A549 (cell line): ENCODE results near the gene ZNF669. TPM values are rescaled to one million over a fixed set of nuclear protein-coding genes. Genes with fewer than 3 reads are reported as not detected.
"Not testable (repeated sequence)": the region's sequence is repeated elsewhere in the genome, so short reads cannot be mapped to it uniquely, and the experiment has no call there.

ENCODE experiments used
- ATAC-seq, 2 experiments: fragments of 200-7000 bp in 1 of 2; fragments of >200 bp in 1 of 2; cut with Nextera tagmentation in 1 of 2; cut with Tn5 transposase in 1 of 2; 3 replicates each; pipeline versions ENCODE4 v1.8.0 to v1.9.1; 2018 to 2020; ENCODE audit warnings: mild to moderate bottlenecking in 1 of 2, moderate library complexity in 1 of 2
- CTCF ChIA-PET: fragments of 300-600 bp; sonication (Branson Sonifier 250); formaldehyde crosslinking; extraction: SDS; loops from one replicate; lab custom pipeline; 2021; ENCODE audit warnings: antibody characterized with exemption, inconsistent platforms; lab: Yijun Ruan, JAX
- POLR2A ChIA-PET: fragments of 350-600 bp; formaldehyde crosslinking; extraction: SDS; loops from one replicate; lab custom pipeline; 2021; ENCODE audit warnings: antibody characterized with exemption, inconsistent platforms; lab: Yijun Ruan, JAX
- DNase-seq, 2 experiments: peaks; one replicate each; pipeline versions ENCODE4 v3.0.0 to v3.0.0-alpha.2; 2011 to 2016; ENCODE audit warnings: low read depth in 1 of 2, low spot score in 1 of 2
- FAIRE-seq: peaks from 2 replicates; lab custom pipeline; 2011; peaks lifted over from hg19 to GRCh38; lab: Jason Lieb, UNC
- H3K27ac ChIP-seq, 2 experiments: fragments of >200 bp; sonication (Bioruptor Twin); formaldehyde crosslinking; 3 replicates each; pipeline ENCODE4 v1.5.1; 2016 to 2017
- H3K4me1 ChIP-seq: fragments of >200 bp; sonication (Bioruptor Twin); formaldehyde crosslinking; 3 replicates; pipeline ENCODE4 v1.6.1; 2016
- H3K4me2 ChIP-seq: fragments of >200 bp; sonication (Bioruptor Twin); formaldehyde crosslinking; 3 replicates; pipeline ENCODE4 v1.6.1; 2016
- H3K4me3 ChIP-seq: fragments of >200 bp; sonication (Bioruptor Twin); formaldehyde crosslinking; 3 replicates; pipeline ENCODE4 v1.5.1; 2016
- H3K9me3 ChIP-seq: fragments of >200 bp; sonication (Bioruptor Twin); formaldehyde crosslinking; 3 replicates; pipeline ENCODE4 v1.6.1; 2016
- CBX2 ChIP-seq: fragments of 200-600 bp; sonication (generic); IDR thresholded peaks from 2 replicates; pipeline ENCODE4 v1.6.1; 2016; ENCODE audit warnings: low read depth, mild to moderate bottlenecking, borderline replicate concordance
- CBX8 ChIP-seq: fragments of 200-600 bp; sonication (generic); IDR thresholded peaks from 2 replicates; pipeline ENCODE4 v1.6.1; 2016
- CHD2 ChIP-seq: fragments of 150-350 bp; IDR thresholded peaks from 2 replicates; pipeline ENCODE4 v1.6.1; 2014; ENCODE audit warnings: low read length; ENCODE audit not compliant: partially characterized antibody
- EHMT2 ChIP-seq: fragments of 200-600 bp; sonication (generic); IDR thresholded peaks from 2 replicates; pipeline ENCODE4 v1.6.1; 2016; ENCODE audit warnings: antibody characterized with exemption, low read depth, mild to moderate bottlenecking, moderate library complexity
- FOSL2 ChIP-seq, 2 experiments: fragments of 450-650 bp in 1 of 2; fragments of >200 bp in 1 of 2; sonication (Bioruptor Twin) in 1 of 2; formaldehyde crosslinking; IDR thresholded peaks; 2 replicates each; pipeline versions ENCODE4 v1.5.0 to v1.6.1; 2016 to 2020; ENCODE audit warnings: mild to moderate bottlenecking in 1 of 2, moderate library complexity in 1 of 2
- FOXS1 ChIP-seq: fragments of 250-450 bp; sonication (Bioruptor Pico); IDR thresholded peaks from 2 replicates; pipeline ENCODE4 v1.5.0; 2020; ENCODE audit warnings: mild to moderate bottlenecking, moderate library complexity
- HOXA7 ChIP-seq: fragments of 250-450 bp; sonication (Bioruptor Pico); IDR thresholded peaks from 2 replicates; pipeline ENCODE4 v1.5.0; 2020; ENCODE audit warnings: mild to moderate bottlenecking, moderate library complexity
- HOXB13 ChIP-seq: fragments of 250-450 bp; sonication (Bioruptor Pico); IDR thresholded peaks from 2 replicates; pipeline ENCODE4 v1.5.0; 2020; ENCODE audit warnings: low read depth, mild to moderate bottlenecking, moderate library complexity
- JUN ChIP-seq, 2 experiments: fragments of >200 bp; sonication (Bioruptor Twin); formaldehyde crosslinking; IDR thresholded peaks; 2 replicates in 1 of 2; 3 replicates in 1 of 2; pipeline ENCODE4 v1.6.1; 2016 to 2017
- MAZ ChIP-seq: fragments of 150-350 bp; IDR thresholded peaks from 2 replicates; pipeline ENCODE4 v1.6.1; 2014; ENCODE audit warnings: antibody characterized with exemption, low read depth, low read length, borderline replicate concordance
- NPAS2 ChIP-seq: fragments of 250-450 bp; sonication (Bioruptor Pico); IDR thresholded peaks from 2 replicates; pipeline ENCODE4 v1.8.0; 2022; ENCODE audit warnings: mild to moderate bottlenecking, moderate library complexity, borderline replicate concordance
- RARB ChIP-seq: fragments of 250-450 bp; sonication (Bioruptor Pico); IDR thresholded peaks from 2 replicates; pipeline ENCODE4 v1.8.0; 2021; ENCODE audit warnings: mild to moderate bottlenecking, moderate library complexity
- RCOR1 ChIP-seq: fragments of 150-350 bp; IDR thresholded peaks from 2 replicates; pipeline ENCODE4 v1.6.1; 2014; ENCODE audit warnings: antibody characterized with exemption, low read length, low read depth
- SMC3 ChIP-seq: fragments of >200 bp; sonication (Bioruptor Twin); formaldehyde crosslinking; IDR thresholded peaks from 3 replicates; pipeline ENCODE4 v1.6.1; 2018; ENCODE audit warnings: inconsistent platforms
- ZFP36 ChIP-seq: fragments of 450-650 bp; IDR thresholded peaks from 2 replicates; pipeline ENCODE4 v1.6.1; 2014; ENCODE audit warnings: borderline replicate concordance; ENCODE audit not compliant: partially characterized antibody
- ZSCAN20 ChIP-seq: fragments of 250-450 bp; sonication (Bioruptor Pico); IDR thresholded peaks from 2 replicates; pipeline ENCODE4 v1.8.0; 2022; ENCODE audit warnings: mild to moderate bottlenecking, moderate library complexity
- WGBS: methylation state at CpG from one replicate; pipeline ENCODE4 v1.1.6; 2017; ENCODE audit errors: missing lambda C conversion rate; 5-methylcytosine and 5-hydroxymethylcytosine counted together
- polyA plus RNA-seq, 4 experiments: library from polyadenylated mRNA; depleted of rRNA in 3 of 4; stranded (reverse); fragments of >200 nt; fragmentation: RNase III in 1 of 4; extraction: RNeasy Plus Mini Kit Qiagen cat#74134 plus additional on column Dnase treatment in 1 of 4; gene quantifications; 2 replicates in 3 of 4; 3 replicates in 1 of 4; pipeline ENCODE4 v1.2.3, GENCODE V29; 2011 to 2017
- TF ChIP-seq, protein P1 (sequence below): IDR thresholded peaks from 2 replicates; pipeline ENCODE4 v1.6.1; 2012; ENCODE audit warnings: low read depth, borderline replicate concordance
- TF ChIP-seq, protein P2 (sequence below): fragments of >200 bp; sonication (Bioruptor Twin); formaldehyde crosslinking; IDR thresholded peaks from 3 replicates; pipeline ENCODE4 v1.6.1; 2016
- TF ChIP-seq, protein P3 (sequence below): IDR thresholded peaks from 2 replicates; pipeline ENCODE4 v1.6.1; 2012

The ZNF669 gene
- polyA plus RNA-seq, 2 of the 4 experiments (the other 2 are of a cell fraction) = 3.6 to 5.3 TPM

DNA sequence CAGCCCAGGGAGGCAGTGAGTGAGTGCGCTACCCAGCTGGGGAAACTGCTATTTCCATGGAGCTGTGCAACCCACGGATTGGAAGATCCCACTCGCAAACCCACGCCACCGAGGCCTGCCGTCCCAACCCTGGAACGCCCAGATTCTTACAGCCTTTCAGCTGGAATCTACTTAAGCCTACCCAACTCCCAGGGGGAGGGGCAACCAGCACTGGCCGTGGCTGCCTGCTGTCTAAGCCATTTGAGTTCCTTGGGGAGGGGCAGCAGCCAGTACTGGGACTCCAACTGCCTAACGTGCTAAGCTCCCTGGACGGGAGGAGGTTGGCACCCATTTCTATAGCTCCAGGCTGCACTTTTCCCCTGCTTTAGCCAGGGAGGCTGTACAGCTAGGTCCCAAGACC is 27.1 kb upstream of the ZNF669 start (continued):
- TF ChIP-seq ZSCAN20 (CRISPR knock-in tag) = no peak

DNA sequence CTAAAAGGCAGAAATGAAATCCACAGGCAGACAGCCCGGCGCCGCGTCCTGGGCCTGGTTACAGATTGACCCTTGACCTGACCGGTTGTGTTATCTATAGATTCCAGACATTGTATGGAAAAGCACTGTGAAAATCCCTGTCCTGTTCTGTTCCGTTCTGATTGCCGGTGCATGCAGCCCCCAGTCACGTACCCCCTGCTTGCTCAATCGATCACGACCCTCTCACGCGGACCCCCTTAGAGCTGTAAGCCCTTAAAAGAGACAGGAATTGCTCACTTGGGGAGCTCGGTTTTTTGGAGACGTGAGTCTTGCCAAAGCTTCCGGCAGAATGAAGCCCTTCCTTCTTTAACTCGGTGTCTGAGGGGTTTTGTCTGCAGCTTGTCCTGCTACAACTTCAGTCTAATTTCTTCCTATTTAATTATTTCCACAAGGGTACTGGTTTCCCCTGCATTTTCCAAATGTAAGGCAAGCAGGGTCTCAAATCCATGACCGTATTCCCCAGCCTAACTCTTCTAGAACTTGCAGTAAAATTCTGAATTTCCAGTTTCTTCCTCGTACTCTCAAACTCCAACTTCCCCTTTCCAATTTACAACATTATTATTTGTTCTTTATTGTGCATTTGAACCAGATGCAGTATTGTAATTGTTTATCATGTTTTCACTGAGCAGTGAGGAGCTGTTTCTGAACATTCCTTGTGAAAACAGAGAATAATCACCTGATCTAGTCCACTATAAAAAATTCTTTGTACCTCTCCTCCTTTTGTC is 23.5 kb upstream of the ZNF669 start:
- CTCF ChIA-PET, H3K27ac ChIP-seq, H3K4me2 ChIP-seq, DNase-seq, H3K4me1 ChIP-seq, FAIRE-seq, H3K4me3 ChIP-seq, ATAC-seq, POLR2A ChIA-PET: not testable (repeated sequence)
- WGBS = 96% methylated on average over 13 of the region's 18 CpGs
- H3K9me3 ChIP-seq = peaks cover 29% of the 10 kb centered on the region

DNA sequence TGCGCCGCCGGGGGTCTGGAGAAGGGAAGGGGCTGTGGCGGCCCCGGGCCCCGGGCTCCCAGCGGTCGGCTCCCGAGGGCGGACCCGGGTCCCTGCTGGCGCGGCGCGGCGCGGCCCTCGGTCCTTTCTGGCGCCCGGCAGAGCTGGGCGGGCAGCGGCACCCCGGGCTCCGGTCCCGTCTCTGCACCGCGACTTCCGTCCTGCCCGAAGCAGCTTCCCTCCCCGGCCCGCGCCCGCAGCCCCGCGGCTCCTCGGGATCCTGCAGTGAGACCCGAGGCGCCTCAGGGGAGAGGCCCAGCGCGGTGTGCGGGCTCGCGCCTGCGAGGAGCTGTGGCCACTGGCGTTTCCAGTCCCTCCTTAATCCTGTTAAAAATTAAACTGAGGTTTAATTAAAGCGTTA is 22.4 kb upstream of the ZNF669 start:
- H3K27ac ChIP-seq, H3K4me3 ChIP-seq, CTCF ChIA-PET, H3K4me2 ChIP-seq, FAIRE-seq, POLR2A ChIA-PET, DNase-seq, H3K4me1 ChIP-seq: not testable (repeated sequence)
- peaks cover 29% of the 10 kb centered on the region for H3K9me3 ChIP-seq
- WGBS = no CpG with 5 or more reads among the region's 46 CpGs
- peak; percentile 74 to 91; a peak in 5 of 6 replicates for ATAC-seq

DNA sequence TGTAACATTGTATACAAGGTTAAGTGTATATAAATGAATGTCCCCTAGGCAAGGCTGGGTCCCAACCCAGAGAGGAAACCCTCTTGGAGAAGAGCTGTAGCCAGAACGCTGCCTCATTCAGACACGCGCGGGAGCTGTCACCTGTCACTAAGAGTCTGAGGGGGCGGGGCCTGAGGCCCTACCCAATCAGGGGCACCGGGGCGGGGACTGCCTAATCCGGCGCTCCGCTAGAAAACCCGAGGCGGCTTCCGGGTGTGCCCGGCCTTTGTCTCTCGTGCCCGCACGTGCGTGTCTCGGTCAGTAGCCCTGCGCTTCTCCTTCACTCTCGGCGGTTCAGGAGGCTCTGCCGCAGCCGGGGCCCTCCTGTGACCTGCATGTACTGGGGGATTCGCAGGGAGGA is 22.0 kb upstream of the ZNF669 start:
- H3K9me3 ChIP-seq = peaks cover 27% of the 10 kb centered on the region
- ATAC-seq = peak; percentile 98
- H3K4me2 ChIP-seq, CTCF ChIA-PET, DNase-seq, H3K4me3 ChIP-seq, FAIRE-seq, POLR2A ChIA-PET, H3K4me1 ChIP-seq, H3K27ac ChIP-seq: not testable (repeated sequence)
- no CpG with 5 or more reads among the region's 25 CpGs for WGBS

DNA sequence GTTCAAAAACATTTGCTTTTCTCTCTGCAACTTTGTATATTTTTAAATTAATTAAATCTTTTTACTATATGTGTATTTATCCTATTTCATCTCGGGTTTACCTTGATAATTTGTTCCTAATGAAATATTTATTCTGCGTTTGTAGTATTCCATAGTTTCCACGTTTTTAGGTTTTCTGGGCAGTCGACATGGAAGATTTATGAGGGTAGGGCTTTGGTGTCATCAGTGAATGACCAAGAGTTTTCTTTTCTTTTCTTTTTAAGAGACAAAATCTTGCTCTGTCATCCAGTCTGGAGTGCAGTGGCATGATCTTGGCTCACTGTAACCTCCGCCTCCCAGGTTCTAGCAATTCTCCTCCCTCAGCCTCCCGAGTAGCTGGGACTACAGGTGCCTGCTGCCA is 17.2 kb upstream of the ZNF669 start:
- H3K4me1 ChIP-seq = no peaks in the 10 kb centered on the region
- H3K4me2 ChIP-seq = no peak overlapping the region
- WGBS = 46% methylated on average over 6 of the region's 6 CpGs
- TF ChIP-seq CBX2 (no peak), NPAS2 (CRISPR knock-in tag) (no peak), ZFP36 (no peak), FOSL2 (IDR thresholded peaks at IDR 0.05) (no peak), FOSL2 (CRISPR knock-in tag; IDR thresholded peaks at IDR 0.05) (no peak), SMC3 (no peak), JUN (IDR thresholded peaks at IDR 0.05) (no peak), RCOR1 (no peak), CBX8 (no peak), RARB (CRISPR knock-in tag) (no peak), MAZ (no peak), HOXA7 (no peak), EHMT2 (no peak), HOXB13 (CRISPR knock-in tag) (no peak), CHD2 (no peak), FOXS1 (no peak)
- TF ChIP-seq, protein P1, sequence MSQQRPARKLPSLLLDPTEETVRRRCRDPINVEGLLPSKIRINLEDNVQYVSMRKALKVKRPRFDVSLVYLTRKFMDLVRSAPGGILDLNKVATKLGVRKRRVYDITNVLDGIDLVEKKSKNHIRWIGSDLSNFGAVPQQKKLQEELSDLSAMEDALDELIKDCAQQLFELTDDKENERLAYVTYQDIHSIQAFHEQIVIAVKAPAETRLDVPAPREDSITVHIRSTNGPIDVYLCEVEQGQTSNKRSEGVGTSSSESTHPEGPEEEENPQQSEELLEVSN = no peak
- TF ChIP-seq, protein P2, sequence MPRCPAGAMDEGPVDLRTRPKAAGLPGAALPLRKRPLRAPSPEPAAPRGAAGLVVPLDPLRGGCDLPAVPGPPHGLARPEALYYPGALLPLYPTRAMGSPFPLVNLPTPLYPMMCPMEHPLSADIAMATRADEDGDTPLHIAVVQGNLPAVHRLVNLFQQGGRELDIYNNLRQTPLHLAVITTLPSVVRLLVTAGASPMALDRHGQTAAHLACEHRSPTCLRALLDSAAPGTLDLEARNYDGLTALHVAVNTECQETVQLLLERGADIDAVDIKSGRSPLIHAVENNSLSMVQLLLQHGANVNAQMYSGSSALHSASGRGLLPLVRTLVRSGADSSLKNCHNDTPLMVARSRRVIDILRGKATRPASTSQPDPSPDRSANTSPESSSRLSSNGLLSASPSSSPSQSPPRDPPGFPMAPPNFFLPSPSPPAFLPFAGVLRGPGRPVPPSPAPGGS = no peak
- TF ChIP-seq, protein P3, sequence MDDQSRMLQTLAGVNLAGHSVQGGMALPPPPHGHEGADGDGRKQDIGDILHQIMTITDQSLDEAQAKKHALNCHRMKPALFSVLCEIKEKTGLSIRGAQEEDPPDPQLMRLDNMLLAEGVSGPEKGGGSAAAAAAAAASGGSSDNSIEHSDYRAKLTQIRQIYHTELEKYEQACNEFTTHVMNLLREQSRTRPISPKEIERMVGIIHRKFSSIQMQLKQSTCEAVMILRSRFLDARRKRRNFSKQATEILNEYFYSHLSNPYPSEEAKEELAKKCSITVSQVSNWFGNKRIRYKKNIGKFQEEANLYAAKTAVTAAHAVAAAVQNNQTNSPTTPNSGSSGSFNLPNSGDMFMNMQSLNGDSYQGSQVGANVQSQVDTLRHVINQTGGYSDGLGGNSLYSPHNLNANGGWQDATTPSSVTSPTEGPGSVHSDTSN = no peak
- CTCF ChIA-PET = interaction anchor here (0.6 kb wide), 2 partner anchors 100 to 196 kb away, joined by 3 read pairs; no protein-coding TSS in a partner anchor
- POLR2A ChIA-PET = no interaction called here
- FAIRE-seq (no peak), DNase-seq (no peak), ATAC-seq (no peak)
- H3K4me3 ChIP-seq = no peak overlapping the region
- H3K9me3 ChIP-seq = peaks cover 22% of the 10 kb centered on the region
- no peak overlapping the region for H3K27ac ChIP-seq

DNA sequence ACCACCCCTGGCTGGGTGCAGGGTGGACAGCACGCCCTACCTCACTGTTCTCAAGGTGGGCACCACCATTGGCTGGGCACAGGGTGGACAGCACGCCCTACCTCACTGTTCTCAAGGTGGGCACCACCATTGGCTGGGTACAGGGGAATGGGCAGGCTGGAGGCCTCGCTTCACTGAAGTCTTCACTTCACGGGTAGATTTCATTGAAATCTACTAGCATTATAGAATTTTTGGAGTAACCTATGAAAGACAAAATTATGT is 16.2 kb upstream of the ZNF669 start:
- H3K4me2 ChIP-seq, H3K4me1 ChIP-seq, FAIRE-seq, DNase-seq, H3K27ac ChIP-seq, H3K4me3 ChIP-seq, ATAC-seq, CTCF ChIA-PET, POLR2A ChIA-PET: not testable (repeated sequence)
- 68% methylated on average over 3 of the region's 4 CpGs for WGBS
- H3K9me3 ChIP-seq = peaks cover 23% of the 10 kb centered on the region
